Hippocampal formation (tissue), 2 donors: ENCODE data around the gene KCNG3.

Experiments used
- DNase-seq, 2 donors: peaks; one replicate each; lab custom pipeline; 2025; lab: John Stamatoyannopoulos, UW

KCNG3 gene

DNA sequence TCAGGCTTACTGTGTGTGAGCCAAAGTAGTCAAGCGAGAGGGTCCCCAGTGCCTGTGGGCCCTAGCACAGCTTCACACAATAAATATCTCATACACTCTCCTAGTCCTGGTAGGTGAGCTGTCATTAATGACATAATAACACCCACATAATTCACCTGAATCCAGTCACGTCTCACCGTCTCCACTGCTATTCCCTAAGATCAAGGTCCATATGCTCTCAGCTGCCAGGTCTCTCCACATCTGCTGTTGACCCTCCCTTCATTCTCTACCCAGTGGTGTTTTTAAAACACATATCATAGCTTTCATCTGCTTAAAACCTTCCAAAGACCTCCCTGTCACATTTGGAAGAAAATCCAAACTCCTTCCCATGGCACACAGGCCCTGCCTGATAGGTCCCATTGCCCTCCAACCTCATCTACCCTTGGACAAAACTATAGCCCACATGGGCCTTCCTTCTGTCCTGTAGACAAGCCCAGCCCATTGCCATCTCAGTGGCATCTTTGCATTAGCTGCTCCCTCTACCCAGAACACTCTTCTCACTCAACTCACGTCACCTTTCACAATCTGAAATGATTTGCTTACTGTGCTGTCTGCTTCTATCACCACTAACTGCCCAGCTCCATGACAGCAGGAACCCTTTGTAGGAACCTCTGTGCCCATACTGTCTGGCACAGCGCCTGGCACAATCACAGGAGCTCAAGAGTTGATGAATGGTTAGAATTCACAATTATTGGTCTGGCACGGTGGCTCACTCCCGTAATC, 7.5 kb downstream of the KCNG3 start:
- no peak for DNase-seq

- DNase-seq = no peak
Measured at GRCh38 chr2:42480402-42480801, 13.4 kb downstream of the KCNG3 start.

DNA sequence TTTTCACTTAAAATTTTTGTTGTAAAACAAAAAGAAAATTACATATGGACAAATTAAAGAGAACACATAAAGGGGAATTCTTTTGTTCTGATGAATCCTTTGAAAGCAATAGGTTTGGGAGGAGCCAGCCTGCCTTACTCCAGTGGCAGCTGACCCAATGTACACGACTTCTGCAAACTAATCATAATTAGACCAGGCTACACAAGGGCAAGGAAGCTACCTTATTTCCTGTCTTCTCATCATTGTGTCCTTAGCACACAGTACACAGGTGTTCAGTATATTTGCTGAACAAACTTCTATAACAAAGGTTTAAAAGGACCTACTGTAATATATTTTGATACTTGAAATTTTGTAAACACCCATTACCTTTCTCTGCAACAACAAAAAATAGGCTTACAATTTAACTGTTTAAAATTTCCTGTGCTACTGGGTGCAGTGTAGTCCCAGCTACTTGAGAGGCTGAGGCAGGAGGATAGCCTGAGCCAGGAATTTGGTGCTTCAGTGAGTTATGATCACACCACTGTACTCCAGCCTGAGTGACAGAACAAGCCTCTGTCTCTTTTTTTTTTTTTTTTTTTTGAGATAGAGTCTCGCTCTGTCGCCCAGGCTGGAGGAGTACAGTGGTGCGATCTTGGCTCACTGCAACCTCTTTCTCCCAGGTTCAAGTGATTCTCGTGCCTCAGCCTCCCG, 18.9 kb downstream of the KCNG3 start:
- DNase-seq = no peak

- DNase-seq = no peak
Measured at GRCh38 chr2:42470706-42471105, 23.1 kb downstream of the KCNG3 start.

DNA sequence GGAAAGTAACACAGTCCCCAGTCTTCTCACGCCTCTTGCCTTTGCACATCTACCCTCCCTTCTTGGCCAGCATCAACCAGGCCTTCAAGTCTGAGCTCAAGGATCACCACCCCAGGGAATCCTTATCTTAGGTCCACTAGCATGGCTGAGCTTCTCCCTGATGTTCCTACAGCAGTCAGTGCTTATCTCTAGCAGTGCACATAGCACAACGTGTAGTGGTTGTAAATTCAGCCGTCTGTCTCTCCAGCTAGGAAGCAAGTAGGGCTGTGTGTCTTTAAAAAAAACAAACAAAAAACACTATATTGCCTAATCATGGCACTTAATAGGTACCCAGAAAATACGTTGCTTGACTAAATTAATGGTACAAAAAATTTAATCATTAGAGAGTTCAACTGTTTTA, 29.2 kb downstream of the KCNG3 start:
- DNase-seq = no peak

DNA sequence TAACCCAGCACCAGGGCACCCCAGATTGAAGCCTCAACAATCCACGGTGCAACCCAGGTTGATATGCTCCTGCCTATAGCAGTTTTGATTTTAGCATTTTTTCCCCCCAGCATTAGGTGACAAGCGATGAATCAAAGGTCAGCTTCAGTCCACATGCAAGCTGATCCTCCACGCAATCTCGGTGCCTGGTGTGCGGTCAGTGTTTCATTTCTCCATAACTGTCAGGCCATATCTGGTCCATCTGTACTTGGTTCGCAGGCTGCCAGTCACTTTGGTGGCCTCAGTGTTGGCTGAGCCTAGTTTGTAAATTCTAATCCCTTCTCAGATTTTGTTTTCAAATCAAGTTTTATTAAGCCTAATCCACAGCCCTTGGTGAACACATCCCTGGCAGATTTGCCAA, 30.2 kb downstream of the KCNG3 start:
- DNase-seq = no peak

- no peak for DNase-seq
Measured at GRCh38 chr2:42459296-42459695, 34.5 kb downstream of the KCNG3 start.

GRCh38 chr2:42458396-42458795, 35.4 kb downstream of the KCNG3 start:
- DNase-seq = no peak

GRCh38 chr2:42457011-42457410, 36.8 kb downstream of the KCNG3 start:
- DNase-seq = no peak

DNA sequence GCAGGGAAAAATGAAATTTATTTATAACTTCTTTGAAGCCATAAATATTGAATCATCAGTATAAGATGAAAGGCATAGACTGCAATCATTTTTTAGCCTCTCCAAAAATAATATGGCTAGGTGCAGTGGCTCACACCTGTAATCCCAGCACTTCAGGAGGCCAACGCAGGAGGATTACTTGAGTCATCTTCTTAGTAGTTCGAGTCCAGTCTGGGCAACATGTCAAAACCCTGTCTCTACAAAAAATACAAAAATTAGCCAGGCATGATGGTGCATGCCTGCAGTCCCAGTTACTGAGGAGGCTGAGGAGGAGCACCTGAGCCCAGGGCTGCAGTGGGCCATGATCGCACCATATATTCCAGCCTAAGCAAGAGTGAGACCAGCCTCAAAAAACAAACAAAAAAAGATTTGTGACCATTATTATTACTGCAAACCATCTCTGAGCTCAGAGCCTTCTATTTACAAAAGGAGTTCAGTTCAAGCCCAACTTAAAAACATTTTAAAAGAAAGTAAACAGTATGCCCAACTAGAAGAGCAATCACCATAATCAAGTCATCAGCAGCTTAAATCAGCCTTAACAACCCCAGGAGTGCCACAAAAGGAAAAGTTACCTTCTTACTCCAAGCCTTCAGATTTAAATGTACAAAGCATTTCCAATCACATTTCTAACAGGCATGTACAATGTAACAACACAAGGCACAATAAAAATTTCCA, 37.5 kb downstream of the KCNG3 start:
- DNase-seq = no peak

- no peak for DNase-seq
Measured at GRCh38 chr2:42452545-42452944, 41.2 kb downstream of the KCNG3 start.

DNA sequence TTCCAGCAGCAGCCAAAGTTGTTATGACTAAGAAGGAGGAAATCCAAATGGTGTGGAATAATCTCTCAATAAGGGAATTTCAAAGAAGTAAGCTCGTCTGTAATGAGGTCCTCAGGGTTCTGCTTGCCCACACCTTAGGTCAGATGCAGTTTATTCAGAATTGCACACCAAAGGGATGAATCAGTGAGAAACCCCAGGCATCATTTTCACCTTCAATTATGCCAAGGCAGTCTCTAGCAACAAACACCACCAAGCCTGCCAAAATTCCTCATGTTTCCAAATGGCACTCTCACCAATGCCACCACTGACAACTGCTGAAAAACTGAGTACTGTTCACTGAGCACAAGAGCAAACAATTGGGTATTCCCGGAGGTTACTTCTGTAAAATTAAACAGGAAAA, 43.6 kb downstream of the KCNG3 start:
- no peak for DNase-seq

DNA sequence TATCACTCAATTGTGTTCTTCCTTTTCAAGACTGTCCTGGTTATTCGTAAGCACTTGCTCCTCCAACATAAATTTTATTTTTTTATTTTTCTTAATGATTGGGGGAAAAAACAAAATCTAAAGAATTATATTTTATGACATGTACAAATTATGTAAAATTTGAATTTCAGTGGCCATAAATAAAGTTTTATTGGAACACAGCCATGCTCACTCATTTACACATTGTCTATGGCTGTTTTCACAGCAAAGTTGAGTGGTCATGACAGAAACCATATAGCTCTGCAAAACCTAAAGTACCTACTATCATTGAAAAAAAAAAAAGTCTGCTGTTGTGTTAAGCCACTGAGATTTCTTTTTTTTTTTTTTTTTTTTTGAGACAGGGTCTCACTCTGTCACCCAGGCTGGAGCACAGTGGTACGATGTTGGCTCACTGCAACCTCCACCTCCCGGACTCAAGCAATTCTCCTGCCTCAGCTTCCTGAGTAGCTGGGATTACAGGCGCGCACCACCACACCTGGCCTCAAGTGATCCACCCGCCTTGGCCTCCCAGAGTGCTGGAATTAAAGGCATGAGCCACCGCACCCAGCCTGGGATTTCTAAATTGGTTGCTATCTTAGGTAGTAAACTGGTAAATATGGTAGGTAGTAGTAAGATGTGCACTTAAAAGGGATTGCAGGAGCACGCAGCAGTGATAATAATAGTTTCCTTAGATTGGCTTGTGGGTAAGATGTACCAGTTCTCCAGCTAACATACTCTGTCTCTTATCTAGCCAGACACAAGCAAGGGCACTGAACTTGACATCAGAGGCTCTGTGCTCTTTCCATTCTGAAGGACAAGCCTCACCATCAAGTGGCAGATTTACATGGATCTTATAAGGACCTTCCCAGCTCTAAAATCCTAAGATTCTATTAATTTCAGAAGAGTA, 44.4 kb downstream of the KCNG3 start:
- DNase-seq = no peak

GRCh38 chr2:42448163-42448562, 45.6 kb downstream of the KCNG3 start:
- no peak for DNase-seq

GRCh38 chr2:42446503-42447271, 47.1 kb downstream of the KCNG3 start:
- no peak for DNase-seq

- no peak for DNase-seq
Measured at GRCh38 chr2:42443718-42444399, 49.9 kb downstream of the KCNG3 start.

DNA sequence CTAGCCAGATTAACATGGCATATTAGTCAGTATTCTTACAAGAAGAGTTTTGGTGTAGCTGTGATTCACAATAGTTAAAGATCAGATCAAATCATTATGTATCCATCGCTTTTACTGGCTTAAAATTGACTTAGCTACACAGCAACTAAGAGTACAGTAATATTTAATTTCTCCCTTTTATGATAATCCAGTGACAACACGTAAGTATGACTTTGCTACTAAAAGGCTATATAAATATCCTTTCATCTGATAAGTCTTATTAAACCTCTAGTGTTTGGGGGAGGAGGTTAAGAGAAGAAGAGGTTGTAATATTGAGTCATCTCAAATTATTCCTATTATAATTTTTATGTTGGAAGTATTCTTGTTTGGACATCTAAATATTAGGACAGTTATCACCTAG, 51.0 kb downstream of the KCNG3 start:
- no peak for DNase-seq

- peak in 1 of 2 donors; percentile 17 for DNase-seq
Measured at GRCh38 chr2:42438685-42439084, 55.1 kb downstream of the KCNG3 start.

DNA sequence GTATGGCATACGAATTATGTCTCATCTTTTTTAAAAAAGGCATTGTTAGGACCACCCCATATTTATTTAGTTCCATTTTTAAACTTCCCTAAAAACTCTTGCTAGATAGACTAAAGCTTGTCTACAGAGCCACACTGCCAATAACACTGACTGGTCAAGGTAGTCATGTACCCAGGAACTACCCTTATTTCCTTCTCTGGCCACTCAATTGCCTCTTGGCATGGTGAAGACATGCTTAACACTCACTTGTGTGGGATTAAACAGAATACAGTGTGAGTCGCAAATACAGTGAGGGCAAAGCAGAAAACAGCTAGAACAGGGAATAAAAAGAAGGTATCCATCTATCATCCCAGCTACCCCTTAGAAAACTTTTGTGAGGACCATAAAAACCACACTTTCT, 57.4 kb downstream of the KCNG3 start:
- DNase-seq = no peak

DNA sequence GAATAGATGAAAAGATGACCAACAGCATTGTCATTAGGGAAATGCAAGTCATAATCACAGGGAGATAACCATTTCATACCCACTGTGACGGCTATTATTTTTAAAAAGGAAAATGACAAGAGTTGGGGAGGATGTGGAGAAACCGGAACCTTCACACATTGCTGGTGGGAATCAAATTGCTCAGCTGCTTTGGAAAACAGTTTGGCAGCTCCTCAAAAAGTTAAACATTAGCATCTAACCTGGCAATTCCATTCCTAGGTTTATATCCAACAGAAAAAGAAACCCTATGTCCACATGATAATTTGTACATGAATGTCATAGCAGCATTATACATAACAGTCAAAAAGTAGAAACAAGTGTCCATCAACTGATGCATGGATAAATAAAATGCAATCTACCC, 58.2 kb downstream of the KCNG3 start:
- no peak for DNase-seq

- DNase-seq = no peak
Measured at GRCh38 chr2:42430188-42430587, 63.6 kb downstream of the KCNG3 start.
